IMR-90 (cell line): ENCODE measurements around the gene PKD1. TPM values are rescaled to one million over a fixed set of nuclear protein-coding genes. Genes with fewer than 3 reads are reported as not detected.

Source experiments
- ATAC-seq: fragments of 200-7000 bp; cut with Tn5 transposase; 2 replicates; pipeline ENCODE4 v1.9.1; 2020; ENCODE audit warnings: low read depth, mild to moderate bottlenecking, moderate library complexity
- BruUV-seq: library from RNA; stranded (reverse); fragments of 400-500 nt; replicated peaks from 2 replicates; lab custom pipeline; 2021; lab: Mats Ljungman, UMichigan
- CTCF ChIA-PET: fragments of 300-600 bp; formaldehyde crosslinking; extraction: SDS; loops from one replicate; lab custom pipeline; 2021; ENCODE audit warnings: antibody characterized with exemption; lab: Yijun Ruan, JAX
- POLR2A ChIA-PET: fragments of 300-600 bp; sonication (Branson Sonifier 250); formaldehyde crosslinking; loops from one replicate; lab custom pipeline; 2022; ENCODE audit warnings: antibody characterized with exemption; ENCODE audit not compliant: unreplicated experiment; lab: Charles Lee
- DNase-seq: peaks from one replicate; pipeline ENCODE4 v3.0.0; 2013
- H2AFZ ChIP-seq: replicated peaks from 2 replicates; pipeline ENCODE3; 2013; ENCODE audit warnings: low read length, mild to moderate bottlenecking; ENCODE audit not compliant: poor library complexity
- H2AK5ac ChIP-seq: 2 replicates; pipeline ENCODE4 v1.6.1; 2013; ENCODE audit warnings: low read depth, low read length, inconsistent platforms
- H2AK9ac ChIP-seq: replicated peaks from 2 replicates; pipeline ENCODE3; 2013; ENCODE audit warnings: mild to moderate bottlenecking, low read depth, low read length, moderate library complexity; ENCODE audit not compliant: poor library complexity
- H2BK120ac ChIP-seq: 2 replicates; pipeline ENCODE4 v1.6.1; 2013; ENCODE audit warnings: low read depth, low read length, inconsistent platforms
- H2BK15ac ChIP-seq: 3 replicates; pipeline ENCODE4 v1.6.1; 2013; ENCODE audit warnings: low read depth, low read length, inconsistent platforms
- H2BK20ac ChIP-seq: 2 replicates; pipeline ENCODE4 v1.6.1; 2013; ENCODE audit warnings: low read depth, mild to moderate bottlenecking, inconsistent platforms, low read length, moderate library complexity
- H2BK5ac ChIP-seq: 2 replicates; pipeline ENCODE4 v1.6.1; 2013; ENCODE audit warnings: mild to moderate bottlenecking, low read depth, low read length, inconsistent platforms; ENCODE audit not compliant: poor library complexity, severe bottlenecking
- H3K14ac ChIP-seq: replicated peaks from 2 replicates; pipeline ENCODE4 v1.6.1; 2013; ENCODE audit warnings: low read depth, low read length, inconsistent platforms
- H3K18ac ChIP-seq: 2 replicates; pipeline ENCODE4 v1.6.1; 2013; ENCODE audit warnings: low read depth, low read length, control low read depth
- H3K23ac ChIP-seq: 2 replicates; pipeline ENCODE4 v1.6.1; 2013; ENCODE audit warnings: low read depth, low read length, inconsistent platforms
- H3K27ac ChIP-seq: 2 replicates; pipeline ENCODE4 v1.5.1; 2013; ENCODE audit warnings: mild to moderate bottlenecking, control low read depth, low read length; ENCODE audit not compliant: insufficient read depth
- H3K27me3 ChIP-seq: 2 replicates; pipeline ENCODE4 v1.6.1; 2013; ENCODE audit warnings: low read length; ENCODE audit not compliant: control insufficient read depth, insufficient read depth
- H3K36me3 ChIP-seq: 2 replicates; pipeline ENCODE4 v1.6.1; 2013; ENCODE audit warnings: low read length, mixed read lengths; ENCODE audit not compliant: control insufficient read depth, insufficient read depth
- H3K4ac ChIP-seq: 2 replicates; pipeline ENCODE4 v1.6.1; 2013; ENCODE audit warnings: low read depth, low read length, inconsistent platforms
- H3K4me1 ChIP-seq: 2 replicates; pipeline ENCODE4 v1.6.1; 2013; ENCODE audit warnings: low read length, mixed read lengths; ENCODE audit not compliant: control insufficient read depth, insufficient read depth
- H3K4me2 ChIP-seq: 2 replicates; pipeline ENCODE4 v1.6.1; 2013; ENCODE audit warnings: low read depth, mild to moderate bottlenecking, control low read depth, low read length, moderate library complexity
- H3K4me3 ChIP-seq: 2 replicates; pipeline ENCODE4 v1.5.1; 2013; ENCODE audit warnings: low read depth, mild to moderate bottlenecking, control low read depth, low read length, moderate library complexity; ENCODE audit not compliant: insufficient read depth
- H3K56ac ChIP-seq: 2 replicates; pipeline ENCODE4 v1.6.1; 2013; ENCODE audit warnings: low read length, inconsistent platforms; ENCODE audit not compliant: insufficient read depth; ENCODE audit errors: extremely low read depth
- H3K79me1 ChIP-seq, 2 experiments: 2 replicates each; pipeline ENCODE4 v1.6.1; 2013; ENCODE audit warnings: low read length in 2 of 2, inconsistent platforms in 1 of 2, low read depth in 1 of 2
- H3K9ac ChIP-seq: 2 replicates; pipeline ENCODE4 v1.6.1; 2013; ENCODE audit warnings: low read depth, low read length, control low read depth
- H3K9me1 ChIP-seq: 2 replicates; pipeline ENCODE4 v1.6.1; 2013; ENCODE audit warnings: low read length, inconsistent platforms; ENCODE audit not compliant: insufficient read depth
- H3K9me3 ChIP-seq: 2 replicates; pipeline ENCODE4 v1.6.1; 2013; ENCODE audit warnings: low read length; ENCODE audit not compliant: control insufficient read depth, insufficient read depth
- H4K20me1 ChIP-seq: 2 replicates; pipeline ENCODE4 v1.6.1; 2013; ENCODE audit warnings: low read length, inconsistent platforms; ENCODE audit not compliant: insufficient read depth
- H4K5ac ChIP-seq: 2 replicates; pipeline ENCODE4 v1.6.1; 2013; ENCODE audit warnings: mild to moderate bottlenecking, low read depth, low read length, control low read depth
- H4K8ac ChIP-seq, 2 experiments: 2 replicates each; pipeline ENCODE4 v1.6.1; 2013; ENCODE audit warnings: low read depth in 2 of 2, low read length in 2 of 2, control low read depth in 1 of 2, inconsistent platforms in 1 of 2
- H4K91ac ChIP-seq: 2 replicates; pipeline ENCODE4 v1.6.1; 2013; ENCODE audit warnings: low read depth, low read length, inconsistent platforms; ENCODE audit not compliant: insufficient read depth
- BHLHE40 ChIP-seq: fragments of 150-350 bp; IDR thresholded peaks from 2 replicates; pipeline ENCODE4 v1.6.1; 2016; ENCODE audit warnings: mild to moderate bottlenecking, low read depth, low read length
- CHD1 ChIP-seq: IDR thresholded peaks from 2 replicates; pipeline ENCODE4 v1.6.1; 2012; ENCODE audit warnings: low read depth, low read length, improper control_type of control experiment
- FOS ChIP-seq: fragments of 150-350 bp; IDR thresholded peaks from 2 replicates; pipeline ENCODE4 v1.6.1; 2016; ENCODE audit warnings: low read depth, low read length
- RAD21 ChIP-seq: IDR thresholded peaks from 2 replicates; pipeline ENCODE4 v1.6.1; 2012; ENCODE audit warnings: low read length, improper control_type of control experiment
- RFX5 ChIP-seq: IDR thresholded peaks from 2 replicates; pipeline ENCODE4 v1.8.0; 2012; ENCODE audit warnings: low read depth, mild to moderate bottlenecking, low read length, moderate library complexity
- SMC3 ChIP-seq: fragments of 150-350 bp; IDR thresholded peaks from 2 replicates; pipeline ENCODE4 v1.6.1; 2016; ENCODE audit warnings: low read depth, mild to moderate bottlenecking, antibody characterized with exemption, low read length, moderate library complexity
- USF2 ChIP-seq: fragments of 150-350 bp; IDR thresholded peaks from 2 replicates; pipeline ENCODE4 v1.6.1; 2017; ENCODE audit warnings: mild to moderate bottlenecking, antibody characterized with exemption, low read length, low read depth
- WGBS, 2 experiments: methylation state at CpG; one replicate each; pipeline versions ENCODE4 v1.1.5 to v1.1.7; 2013; ENCODE audit warnings: missing lambda C conversion rate in 2 of 2; ENCODE audit not compliant: insufficient read length in 1 of 2; ENCODE audit errors: extremely low coverage in 2 of 2; 5-methylcytosine and 5-hydroxymethylcytosine counted together
- dilution Hi-C: fragments of 300-500 bp; cut with HindIII; formaldehyde crosslinking; loops from one replicate; pipeline ENCODE4 v1.14.3; 2018; ENCODE audit warnings: low sequenced_read_pairs; ENCODE audit not compliant: unreplicated experiment
- in situ Hi-C: fragments of 300-500 bp; cut with MboI; formaldehyde crosslinking; loops from 3 replicates; pipeline ENCODE4 v1.14.3; 2019; ENCODE audit warnings: low sequenced_read_pairs, inconsistent platforms, mixed read lengths
- intact Hi-C: fragments of 100-400 bp; cut with micrococcal nuclease; formaldehyde crosslinking; loops from 2 replicates; pipeline ENCODE4 v1.10.0; 2022
- polyA plus RNA-seq, 3 experiments: library from polyadenylated mRNA; depleted of rRNA; stranded (reverse); fragments of >200 nt; gene quantifications; 2 replicates each; pipeline ENCODE4 v1.2.3, GENCODE V29; 2012; ENCODE audit warnings: low replicate concordance in 1 of 3
- total RNA-seq: library from RNA; depleted of rRNA; stranded (reverse); fragments of >200 nt; gene quantifications from 2 replicates; pipeline ENCODE4 v1.2.3, GENCODE V29; 2012

The PKD1 gene
- total and polyA plus RNA-seq, 2 of the 4 experiments (the other 2 are of a cell fraction), result 7.9 to 97.3 TPM

DNA sequence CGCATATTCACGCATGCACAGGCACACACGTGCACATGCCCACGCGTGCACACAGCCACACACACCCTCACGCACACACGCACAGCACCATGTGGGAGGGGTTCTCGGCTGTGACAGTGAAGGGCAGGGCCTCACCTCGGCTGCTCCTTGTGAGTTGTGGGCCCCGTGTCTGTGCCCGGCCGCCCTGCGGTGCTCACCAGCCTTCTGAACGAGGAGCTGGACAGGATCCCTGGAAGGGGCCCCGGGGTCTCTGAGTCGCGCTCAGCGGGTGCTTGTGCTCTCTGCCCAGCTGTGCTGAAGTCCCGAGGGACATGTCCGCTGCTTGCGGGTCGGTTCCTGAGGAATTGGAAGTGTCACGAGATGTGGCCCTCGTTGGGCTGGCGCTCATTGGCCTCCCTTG is 71.8 kb downstream of the PKD1 start:
- H2AK5ac ChIP-seq, result no peak overlapping the region
- dilution Hi-C loops, result no loop called here
- no peak overlapping the region for H3K56ac ChIP-seq
- no peak overlapping the region for H2AFZ ChIP-seq
- no peaks in the 10 kb centered on the region for H3K4me1 ChIP-seq
- no peak overlapping the region for H3K23ac ChIP-seq
- H2BK15ac ChIP-seq, result no peak overlapping the region
- no peak overlapping the region for H3K9ac ChIP-seq
- intact Hi-C loops, result no loop called here
- H4K91ac ChIP-seq, result no peak overlapping the region
- no peak overlapping the region for H3K27ac ChIP-seq
- DNase-seq (no peak), ATAC-seq (no peak)
- no peaks in the 10 kb centered on the region for H3K9me3 ChIP-seq
- 95% methylated on average over 25 of the region's 25 CpGs; no CpG with 5 or more reads in 1 of the 2 experiments for whole genome bisulfite sequencing, 2 experiments
- H4K20me1 ChIP-seq, result no peaks in the 10 kb centered on the region; the same call in 1 of the 2 replicates
- H3K27me3 ChIP-seq, result no peaks in the 10 kb centered on the region
- H3K4me3 ChIP-seq, result no peak overlapping the region
- H3K4me2 ChIP-seq, result no peak overlapping the region
- in situ Hi-C loops, result no loop called here
- no peak overlapping the region for H3K18ac ChIP-seq
- no TSS peak for BruUV-seq
- no peak overlapping the region for H4K5ac ChIP-seq
- H2BK5ac ChIP-seq, result no peak overlapping the region
- H3K14ac ChIP-seq, result no peak overlapping the region
- H2BK20ac ChIP-seq, result no peak overlapping the region
- ChIA-PET POLR2A (no interaction called here), CTCF (no interaction called here)
- H4K8ac ChIP-seq, result no peak overlapping the region
- 0 out of 2 replicates have a peak, but pooled peaks cover 5% of the 10 kb centered on the region for H3K9me1 ChIP-seq
- H3K4ac ChIP-seq, result no peak overlapping the region
- no peak overlapping the region for H2AK9ac ChIP-seq
- peaks cover 60% of the 10 kb centered on the region for H3K36me3 ChIP-seq
- H2BK120ac ChIP-seq, result no peak overlapping the region
- TF ChIP-seq SMC3, result no peak
- TF ChIP-seq CHD1, result no peak
- no peak for TF ChIP-seq BHLHE40
- TF ChIP-seq RAD21, result no peak
- no peak for TF ChIP-seq FOS
- TF ChIP-seq RFX5, result no peak
- no peak for TF ChIP-seq USF2
- peaks cover 0 to 9% of the 10 kb centered on the region in 2 experiments; a peak in 1 of 4 replicates for H3K79me1 ChIP-seq
